Right renal cortex interstitium (tissue), 3 donors: ENCODE results near the gene DGKQ. TPM values are rescaled to one million over a fixed set of nuclear protein-coding genes. Genes with fewer than 3 reads are reported as not detected.
A peak's percentile ranks its signal among the peaks of the same experiment; 100 is the strongest.

ENCODE experiments used
- DNase-seq, 3 donors: peaks; one replicate each; pipeline ENCODE4 v3.0.0-alpha.2; 2013; ENCODE audit warnings: low read depth in 3 of 3, low spot score in 2 of 3
- polyA plus RNA-seq, 3 donors: library from polyadenylated mRNA; unstranded; fragments of 120-200 nt; gene quantifications; one replicate each; pipeline ENCODE4 v1.2.1, GENCODE V29; 2013; ENCODE audit not compliant: insufficient read length in 3 of 3

DGKQ gene
- polyA plus RNA-seq = 1 to 10 TPM; 5.0 to 5.9 (median 5.8) TPM

DNA sequence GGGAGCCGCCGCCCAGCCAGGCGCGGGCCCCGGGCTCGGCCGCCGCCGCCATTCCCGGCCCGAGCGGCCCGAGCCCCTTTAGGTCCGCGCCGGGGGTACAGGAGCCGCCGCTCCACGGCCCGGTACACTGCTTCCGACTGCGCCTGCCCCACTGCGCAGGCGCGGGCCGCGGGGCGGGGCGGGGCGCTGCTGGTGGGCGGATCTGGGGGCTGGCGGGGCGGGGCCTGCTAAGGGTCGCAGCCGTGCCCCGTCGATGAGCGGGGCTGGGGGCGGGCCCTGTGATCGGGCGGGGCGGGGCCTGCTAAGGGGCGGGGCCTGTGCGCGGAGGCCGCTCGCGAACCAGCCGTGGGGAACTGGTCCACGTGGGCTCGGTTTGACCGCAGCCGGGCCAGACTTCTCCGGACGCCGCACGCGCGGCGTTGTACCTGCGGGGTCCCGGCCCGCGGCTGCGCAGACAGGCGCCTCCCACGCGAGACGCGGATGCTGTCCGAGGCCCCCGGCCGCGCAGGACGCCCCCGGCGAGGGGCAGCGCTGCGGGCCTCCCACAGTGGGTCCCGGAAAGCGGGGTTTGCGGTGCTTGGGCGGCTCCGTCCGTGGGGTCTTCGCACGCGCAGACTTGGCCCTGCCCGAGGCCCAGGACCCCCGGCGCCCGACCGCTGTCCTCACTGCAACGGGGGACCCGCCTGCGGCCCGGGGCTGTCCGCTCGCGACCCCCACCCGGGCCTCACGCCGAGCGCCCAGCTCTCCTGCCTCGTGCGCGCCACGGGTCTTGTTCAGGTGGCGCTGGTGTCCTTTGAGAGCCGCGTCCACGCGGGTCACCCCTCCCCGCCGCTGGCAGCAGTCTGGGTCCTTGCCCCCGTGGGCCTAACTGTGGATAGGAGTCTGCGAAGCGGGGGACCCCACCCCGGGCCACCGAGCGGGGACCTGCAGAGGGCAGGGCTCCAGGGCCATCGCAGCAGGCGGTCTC is at the start of gene DGKQ:
Gene DGKQ (minus strand): TSS at position 139 of the 967 bp plus-strand sequence. CDS start 87 bp downstream, at position 52.
- peak in 1 of 3 donors; percentile 55 for DNase-seq

DNA sequence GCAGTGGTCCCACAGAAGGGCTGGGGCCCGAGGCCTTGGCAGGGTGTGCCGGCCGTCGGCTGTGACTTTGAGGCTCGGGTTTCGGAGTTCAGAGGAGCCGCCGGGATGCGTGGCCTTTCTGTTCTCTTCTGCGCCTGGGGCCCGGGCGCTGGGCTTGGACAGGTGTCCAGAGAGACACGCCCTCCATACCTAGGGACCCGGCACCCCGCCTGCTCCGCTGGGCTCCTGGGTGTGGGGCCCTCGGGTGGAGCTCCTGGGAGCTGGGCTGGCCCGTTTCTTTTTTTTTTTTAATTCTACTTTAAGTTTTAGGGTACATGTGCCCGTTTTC is 49.3 kb upstream of the DGKQ start:
- no peak for DNase-seq

GRCh38 chr4:1022051-1022738 is 48.8 kb upstream of the DGKQ start:
- no peak for DNase-seq

- no peak for DNase-seq
Observed at GRCh38 chr4:1021386-1022050, 48.1 kb upstream of the DGKQ start.

- no peak for DNase-seq
Observed at GRCh38 chr4:1019729-1020470, 46.5 kb upstream of the DGKQ start.

DNA sequence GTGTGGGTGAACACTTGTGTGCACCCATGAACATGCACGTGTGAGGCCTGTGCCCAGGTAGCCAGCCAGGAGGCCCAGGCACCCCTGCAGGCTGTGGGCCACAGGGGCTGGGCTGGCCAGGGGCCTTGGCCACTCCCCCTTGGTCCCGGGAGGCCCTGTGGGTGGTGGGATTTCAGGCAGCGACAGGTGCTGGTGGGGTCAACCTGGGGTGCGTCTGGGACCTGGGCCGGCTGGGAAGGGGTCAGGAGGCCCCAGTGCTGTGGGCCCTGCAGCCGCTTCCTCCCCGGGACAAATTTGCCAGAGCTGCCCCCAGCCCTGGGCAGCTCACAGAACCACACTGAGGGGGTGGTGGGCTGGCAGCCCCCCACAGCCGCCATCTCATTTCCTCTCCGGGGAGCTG is 46.0 kb upstream of the DGKQ start:
- no peak for DNase-seq

DNA sequence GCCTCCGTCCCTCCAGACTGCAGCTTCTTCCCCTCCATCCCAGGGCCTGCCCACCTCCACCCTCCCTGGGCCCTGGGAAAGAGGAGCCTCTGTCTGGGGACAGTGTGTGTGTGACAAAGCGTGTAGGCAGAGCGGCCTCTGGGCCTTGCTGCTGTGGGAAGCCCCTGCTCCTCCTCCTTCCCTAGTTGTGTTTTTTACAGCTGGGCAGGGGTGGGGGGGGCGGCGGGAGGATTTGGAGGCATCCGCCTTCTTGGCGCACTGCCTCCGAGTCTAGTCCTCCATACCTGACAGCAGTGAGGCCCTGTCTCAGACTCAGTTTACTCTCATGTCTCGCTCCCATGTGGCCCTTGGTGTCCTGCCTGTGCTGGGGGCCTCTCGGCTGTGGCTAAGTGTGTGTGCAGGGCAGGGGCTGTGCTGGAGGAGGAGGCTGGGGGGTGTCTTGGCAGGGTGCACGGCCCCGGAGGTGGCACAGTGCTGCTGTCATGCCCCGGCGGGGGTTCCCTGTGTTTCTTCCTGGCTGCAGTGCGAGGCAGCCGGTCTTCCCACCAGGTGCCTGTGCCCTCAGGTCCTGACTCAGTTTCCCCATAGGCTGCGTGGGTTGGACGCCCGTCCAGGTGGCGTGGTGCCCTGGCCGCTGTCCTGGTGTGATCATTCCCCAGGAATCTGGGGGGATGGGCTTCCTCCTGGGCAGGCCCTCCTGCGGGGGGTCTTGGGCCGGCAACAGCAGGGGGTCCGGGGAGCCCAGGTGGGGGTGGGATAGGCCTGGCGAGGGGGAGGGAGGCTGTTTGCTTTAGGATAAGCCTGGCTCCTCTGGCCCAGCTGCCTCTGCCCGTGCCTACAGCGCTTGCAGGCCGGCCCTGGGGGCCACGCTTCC is 45.0 kb upstream of the DGKQ start:
- DNase-seq = no peak

DNA sequence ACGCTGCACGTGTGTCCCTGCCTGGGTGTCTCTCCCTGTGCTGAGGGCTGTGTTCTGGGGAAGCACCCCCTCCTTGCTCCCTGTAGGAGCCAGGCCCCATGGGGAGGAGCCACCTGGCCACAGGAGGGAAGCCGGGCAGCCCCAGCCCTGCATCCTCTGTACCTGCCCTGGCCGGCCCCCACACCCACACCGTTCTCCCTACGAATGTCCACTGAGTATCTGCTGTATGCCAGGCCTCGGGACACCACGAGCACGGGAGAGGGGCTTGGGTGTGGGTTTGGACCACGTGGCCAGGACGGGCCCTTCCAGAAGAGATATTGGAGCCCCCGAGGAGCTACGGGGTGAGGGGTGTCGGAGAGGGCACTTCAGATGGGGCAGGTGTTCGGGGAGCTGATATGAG is 44.3 kb upstream of the DGKQ start:
- DNase-seq = no peak

DNA sequence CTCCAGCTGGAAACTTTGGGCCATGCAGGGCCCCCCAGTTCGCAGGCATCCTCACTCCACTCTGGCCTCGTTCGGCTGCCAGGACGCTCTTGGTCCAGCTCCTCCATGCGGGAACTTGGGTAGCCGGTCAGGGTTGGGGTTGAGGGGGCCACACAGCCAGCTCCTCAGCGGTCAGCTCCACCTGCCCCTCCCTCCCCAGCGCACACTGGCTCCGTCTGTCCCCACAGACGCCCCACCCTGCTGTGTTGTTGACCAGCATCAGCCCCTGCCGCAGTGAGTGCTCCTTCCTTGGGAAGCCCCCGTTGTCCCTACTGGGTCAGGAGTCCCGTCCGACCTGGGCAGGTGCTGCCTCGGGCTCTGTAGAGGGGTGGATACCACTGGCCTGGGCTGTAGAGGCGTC is 43.8 kb upstream of the DGKQ start:
- DNase-seq = no peak

GRCh38 chr4:1015746-1016145 is 42.4 kb upstream of the DGKQ start:
- DNase-seq = no peak

- DNase-seq = no peak
Observed at GRCh38 chr4:1015179-1015578, 41.8 kb upstream of the DGKQ start.

DNA sequence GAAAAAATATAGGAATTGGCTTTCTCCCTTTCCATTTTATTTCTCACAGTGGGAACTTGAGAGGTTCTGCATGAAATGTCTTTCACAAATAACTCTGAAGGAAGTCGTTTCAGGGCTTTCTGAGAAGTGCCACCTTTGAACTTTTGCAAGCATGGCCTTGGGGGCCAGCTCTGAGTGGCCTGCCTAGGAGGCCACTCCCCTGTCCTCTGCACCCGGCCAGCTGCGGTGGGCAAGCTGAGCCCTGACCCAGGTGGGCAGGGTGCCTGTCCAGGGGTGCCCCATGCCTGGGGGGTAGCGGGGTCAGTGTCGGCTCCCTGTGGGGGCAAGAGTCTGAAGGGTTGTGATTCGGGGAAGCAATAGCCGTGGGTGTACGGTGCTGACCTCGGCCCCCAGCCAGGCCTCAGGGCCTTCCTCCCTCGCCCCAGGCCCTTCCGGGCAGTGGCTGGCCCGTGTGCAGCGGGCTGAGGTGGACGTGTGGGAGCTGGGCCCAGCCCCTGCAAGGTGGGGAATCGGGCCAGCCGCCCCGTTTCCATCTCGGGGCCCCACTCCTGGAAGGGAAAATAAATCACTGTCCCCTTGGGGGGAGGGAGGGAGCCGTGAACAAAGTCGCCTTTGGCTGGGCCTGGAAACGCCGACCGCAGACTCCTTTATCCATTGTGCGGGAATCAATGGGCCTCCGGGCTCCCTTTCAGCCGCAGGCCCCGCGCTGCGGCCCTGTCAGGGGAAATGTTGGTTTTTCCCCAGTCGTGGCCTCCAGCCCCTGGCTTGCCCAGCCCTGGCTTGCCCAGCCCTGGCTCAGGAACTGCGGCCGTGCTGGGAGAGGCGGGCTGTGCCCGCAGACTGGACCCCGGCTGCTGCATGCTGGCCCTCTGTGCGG is 41.2 kb upstream of the DGKQ start:
- DNase-seq = no peak

DNA sequence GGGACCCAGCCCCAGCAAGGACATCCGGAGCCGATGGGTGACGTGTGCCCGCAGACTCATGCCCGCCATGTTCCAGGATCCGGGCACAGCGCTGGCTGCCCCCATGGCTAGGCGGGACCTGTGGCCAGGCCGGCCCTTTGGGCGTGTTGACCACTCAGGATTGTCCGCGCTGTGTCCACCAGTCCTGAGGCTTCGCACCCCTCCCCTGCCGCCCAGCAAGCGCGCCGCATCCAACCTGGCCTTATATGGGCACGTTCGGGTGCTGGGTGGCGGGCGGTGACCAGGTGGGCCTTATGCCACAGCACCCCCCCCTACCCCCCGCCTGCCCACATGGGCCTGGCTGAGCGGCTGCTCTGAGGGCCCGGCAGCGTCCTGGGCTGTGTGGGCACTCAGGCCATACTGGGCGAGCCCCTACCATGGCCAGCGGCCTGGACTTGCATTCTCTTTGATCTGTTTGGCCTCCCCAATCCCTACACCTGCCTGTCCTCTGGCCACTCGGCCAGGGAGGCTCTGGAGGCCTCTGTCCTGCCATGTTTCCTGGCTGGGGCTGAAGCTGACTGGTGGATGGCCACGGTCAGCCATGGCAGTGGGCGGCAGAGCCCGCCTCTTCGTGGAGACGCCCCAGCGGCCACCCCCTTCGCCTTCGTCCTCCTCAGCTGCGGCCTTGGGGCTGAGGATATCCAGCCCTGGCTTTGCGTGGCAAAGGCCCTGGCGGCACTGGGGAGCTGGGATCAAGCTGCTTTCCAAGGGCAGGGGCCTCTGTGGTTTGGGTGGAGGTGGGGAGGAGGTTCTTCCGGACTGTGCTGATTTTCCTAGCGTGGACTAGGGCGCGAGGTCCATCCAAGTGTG is 40.1 kb upstream of the DGKQ start:
- DNase-seq = no peak

DNA sequence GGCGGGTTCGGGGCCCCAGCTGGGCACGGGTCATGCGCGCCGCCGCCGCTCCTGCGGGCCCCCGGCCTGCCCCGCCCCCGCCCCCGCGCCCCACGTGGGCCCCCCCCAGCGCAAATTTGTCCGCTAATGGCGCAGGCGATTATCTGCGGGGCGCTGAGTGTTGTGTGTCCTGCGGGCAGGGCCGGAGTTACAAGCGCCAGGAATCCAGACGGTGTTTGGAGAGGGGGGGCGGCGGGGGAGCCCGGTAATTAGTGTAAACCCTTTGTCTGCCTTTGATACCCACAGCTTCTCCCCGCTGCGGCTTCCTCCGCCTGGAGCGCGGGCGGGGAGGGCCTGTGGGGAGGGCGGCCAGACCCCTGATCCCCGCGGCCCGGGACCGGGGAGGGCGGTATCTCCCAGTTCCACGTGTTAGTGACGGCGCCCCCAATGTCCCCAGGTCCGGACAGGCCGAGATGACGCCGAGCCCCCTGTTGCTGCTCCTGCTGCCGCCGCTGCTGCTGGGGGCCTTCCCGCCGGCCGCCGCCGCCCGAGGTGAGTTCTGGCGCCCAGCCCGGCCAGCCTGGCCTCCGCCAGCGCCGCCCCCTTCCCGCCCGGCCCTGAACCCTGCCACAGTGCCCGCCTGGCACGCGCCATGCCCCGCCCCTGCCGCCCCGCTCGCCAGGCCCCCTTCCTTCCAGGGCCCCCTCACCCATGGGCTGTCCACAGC is 38.8 kb upstream of the DGKQ start:
- DNase-seq = no peak

DNA sequence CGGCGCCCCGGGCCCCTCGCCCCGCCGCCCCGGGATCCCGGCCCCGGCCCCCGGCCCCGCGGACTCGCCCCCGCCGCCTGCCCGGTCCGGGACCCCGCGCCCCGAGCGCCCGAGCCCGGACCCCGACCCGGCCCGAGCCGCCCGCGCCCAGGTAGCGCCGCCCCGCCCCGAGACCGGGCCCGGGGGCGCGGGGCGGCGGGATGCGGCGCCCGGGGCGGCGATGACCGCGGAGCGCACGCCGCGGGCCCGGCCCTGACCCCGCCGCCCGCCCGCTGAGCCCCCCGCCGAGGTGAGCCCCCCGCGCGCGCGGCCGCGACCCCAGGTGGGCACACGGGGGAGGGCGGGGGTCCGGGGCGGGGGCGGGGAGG is 38.3 kb upstream of the DGKQ start:
- no peak for DNase-seq

GRCh38 chr4:1011022-1011665 is 37.8 kb upstream of the DGKQ start, which contains the start of gene FGFRL1:
FGFRL1 (plus strand) TSS chr4:1011626; CDS start chr4:1012486, 860 bp downstream.
- DNase-seq = peak in 1 of 3 donors; percentile 74
